SHP77 treated with DMSO at 0.1 percent for 48 hours (cell line): ENCODE measurements around the gene KIRREL3.
A peak's percentile ranks its signal among the peaks of the same experiment; 100 is the strongest.

ENCODE experiments used
- DNase-seq: peaks from one replicate; lab custom pipeline; 2025; lab: John Stamatoyannopoulos, UW

Gene KIRREL3

GRCh38 chr11:126738295-126739031 is 262.1 kb downstream of the KIRREL3 start:
- DNase-seq = no peak

GRCh38 chr11:126736682-126737572 is 263.6 kb downstream of the KIRREL3 start:
- no peak for DNase-seq

- DNase-seq = no peak
Measured at GRCh38 chr11:126734752-126735151, 265.8 kb downstream of the KIRREL3 start.

- no peak for DNase-seq
Measured at GRCh38 chr11:126733685-126734084, 266.9 kb downstream of the KIRREL3 start.

- no peak for DNase-seq
Measured at GRCh38 chr11:126732981-126733380, 267.6 kb downstream of the KIRREL3 start.

GRCh38 chr11:126731576-126732142 is 268.9 kb downstream of the KIRREL3 start:
- no peak for DNase-seq

- no peak for DNase-seq
Measured at GRCh38 chr11:126727381-126727780, 273.2 kb downstream of the KIRREL3 start.

- no peak for DNase-seq
Measured at GRCh38 chr11:126725521-126725920, 275.0 kb downstream of the KIRREL3 start.

GRCh38 chr11:126725043-126725442 is 275.5 kb downstream of the KIRREL3 start:
- no peak for DNase-seq

- no peak for DNase-seq
Measured at GRCh38 chr11:126723665-126724045, 276.9 kb downstream of the KIRREL3 start.

GRCh38 chr11:126722956-126723664 is 277.5 kb downstream of the KIRREL3 start:
- no peak for DNase-seq

GRCh38 chr11:126722006-126722736 is 278.4 kb downstream of the KIRREL3 start:
- no peak for DNase-seq

- no peak for DNase-seq
Measured at GRCh38 chr11:126720539-126721235, 279.9 kb downstream of the KIRREL3 start.

- no peak for DNase-seq
Measured at GRCh38 chr11:126719740-126720139, 280.8 kb downstream of the KIRREL3 start.

- no peak for DNase-seq
Measured at GRCh38 chr11:126718276-126718675, 282.3 kb downstream of the KIRREL3 start.

GRCh38 chr11:126716456-126717083 is 284.0 kb downstream of the KIRREL3 start:
- peak; percentile 3 for DNase-seq

GRCh38 chr11:126713806-126714205 is 286.8 kb downstream of the KIRREL3 start:
- DNase-seq = no peak

GRCh38 chr11:126711977-126712625 is 288.5 kb downstream of the KIRREL3 start:
- no peak for DNase-seq

- no peak for DNase-seq
Measured at GRCh38 chr11:126710804-126711399, 289.7 kb downstream of the KIRREL3 start.
